Heart left ventricle (tissue), 16 donors: ENCODE data around the gene TWF2. TPM values are rescaled to one million over a fixed set of nuclear protein-coding genes. Genes with fewer than 3 reads are reported as not detected.

Experiments used
- ATAC-seq, 4 donors: fragments of 200-7000 bp; cut with Tn5 transposase; one replicate each; pipeline ENCODE4 v1.9.1; 2020 to 2022; ENCODE audit warnings: moderate library complexity in 4 of 4, mild to moderate bottlenecking in 3 of 4, moderate number of reproducible peaks in 1 of 4
- DNase-seq, 5 donors: peaks; one replicate each; pipeline ENCODE4 v3.0.0-alpha.2; 2020
- H3K27ac ChIP-seq, 12 donors: fragments of 200-600 bp; sonication (generic) in 4 of 12; one replicate each; pipeline versions ENCODE4 v1.5.0 to v1.8.0; 2016 to 2022; ENCODE audit warnings: mild to moderate bottlenecking in 2 of 12
- H3K27me3 ChIP-seq, 9 donors: fragments of 200-600 bp; sonication (generic) in 2 of 9; one replicate each; pipeline versions ENCODE4 v1.5.1 to v1.8.0; 2016 to 2022; ENCODE audit warnings: mild to moderate bottlenecking in 3 of 9
- H3K36me3 ChIP-seq, 9 donors: fragments of 200-600 bp; sonication (generic) in 2 of 9; one replicate each; pipeline versions ENCODE4 v1.5.0 to v1.8.0; 2018 to 2022; ENCODE audit warnings: mild to moderate bottlenecking in 2 of 9
- H3K4me1 ChIP-seq, 12 donors: fragments of 200-600 bp; sonication (generic) in 4 of 12; one replicate each; pipeline versions ENCODE4 v1.5.0 to v1.8.0; 2016 to 2022; ENCODE audit warnings: mild to moderate bottlenecking in 3 of 12
- H3K4me3 ChIP-seq, 12 donors: fragments of 200-600 bp; sonication (generic) in 4 of 12; one replicate each; pipeline versions ENCODE4 v1.5.0 to v1.8.0; 2017 to 2022; ENCODE audit warnings: mild to moderate bottlenecking in 9 of 12, moderate library complexity in 4 of 12
- H3K9me3 ChIP-seq, 12 donors: fragments of 200-600 bp; sonication (generic) in 4 of 12; one replicate each; pipeline versions ENCODE4 v1.5.0 to v1.8.0; 2016 to 2022; ENCODE audit warnings: mild to moderate bottlenecking in 1 of 12
- CTCF ChIP-seq, 12 donors: fragments of 200-600 bp; sonication (generic) in 4 of 12; IDR thresholded peaks; one replicate each; pipeline versions ENCODE4 v1.5.0 to v1.8.0; 2018 to 2022; ENCODE audit warnings: antibody characterized with exemption in 12 of 12, mild to moderate bottlenecking in 5 of 12
- POLR2A ChIP-seq, 2 donors: fragments of 450-650 bp; IDR thresholded peaks; one replicate each; pipeline ENCODE4 v1.6.1; 2017; ENCODE audit warnings: antibody characterized with exemption in 2 of 2, mild to moderate bottlenecking in 2 of 2, moderate library complexity in 2 of 2
- WGBS, 4 donors: extraction: QIAGEN DNeasy Blood & Tissue Kit in 2 of 4; methylation state at CpG; one replicate each; pipeline versions ENCODE4 v1.1.5 to v1.1.7; 2013 to 2018; 5-methylcytosine and 5-hydroxymethylcytosine counted together
- intact Hi-C, 10 donors: fragments of 100-400 bp; cut with DNase I; formaldehyde crosslinking; loops; one replicate each; pipeline versions ENCODE4 v1.11.1 to v1.14.2; 2022
- polyA plus RNA-seq, 2 donors: library from polyadenylated mRNA; stranded (reverse); fragments of 200-250 nt; gene quantifications; one replicate each; pipeline ENCODE4 v1.2.3, GENCODE V29; 2013
- total RNA-seq, 9 donors: library from RNA; depleted of rRNA in 2 of 9; stranded (reverse); fragments of >200 nt in 2 of 9; fragmentation: NEBNext Ultra II Directional in 3 of 9; extraction: Animal tissue kit (Norgen Biotek cat#: 25700) in 3 of 9; gene quantifications; one replicate each; pipeline versions ENCODE4 v1.1.0 to v1.2.4, GENCODE V29; 2016 to 2023
- donor health status: ischemic (EF 13 %, LVEDD 7.1; RV severe dilation, severe dysfunction).
- donor health status: healthy with polysubstance abuse.
- donor health status: DM: no; HTN: yes; CAD: no.
- donor health status: DM: no; HTN: no; CAD: no.
- donor health status: ischemic (EF 25% LVEDD 6.9; RV normal size, moderate dysfunction).
- donor health status: ischemic (EF 25% LVEDD 5.7; RV mildly dilated, moderate dysfunction).
- donor health status: healthy.
- donor health status: DM: yes; HTN: yes; CAD: no.
- donor health status: ischemic (EF 35%, LVEDD 5.7; RV mildly dilated, moderate dysfunction).
- donor health status: nonischemic (EF 11% LVEDD 7.7; RV severe dilation, severe dysfunction).
- donor health status: DM: yes; HTN: yes; CAD: no.
- donor health status: PGD.
- donor health status: ischemic (EF 29% LVEDD 5.4; RV normal size, mild dysfunction).
- donor health status: nonischemic (EF 23%, LVEDD 6.1; RV moderate dilation, normal function).

The TWF2 gene
- total and polyA plus RNA-seq, 11 donors, result 45.8 to 133 (median 109) TPM

- Histone ChIP-seq H3K27me3 (no peaks in the 10 kb centered on the region), H3K4me1 (peaks cover 0 to 35% (median 0%) of the 10 kb centered on the region in 12 donors), H3K27ac (peak overlapping the region in 1 of 12 donors; percentile 17), H3K4me3 (no peak overlapping the region), H3K9me3 (no peaks in the 10 kb centered on the region), H3K36me3 (peaks cover 10 to 100% (median 100%) of the 10 kb centered on the region in 9 donors)
- WGBS, 4 donors, result 70 to 78% (median 75%) methylated on average over 1 of the region's 1 CpG
- intact Hi-C loops, result no loop called here
- no peak for ATAC-seq
- DNase-seq, result no peak
- TF ChIP-seq POLR2A (IDR thresholded peaks at IDR 0.05), result no peak
- no peak for TF ChIP-seq CTCF (IDR thresholded peaks at IDR 0.05)
Observed at GRCh38 chr3:52259035-52259434, 20.1 kb upstream of the TWF2 start.

- DNase-seq, result no peak
- WGBS, 4 donors, result 85 to 86% (median 85%) methylated on average over 4 of the region's 4 CpGs
- no peak for ATAC-seq
- H3K36me3 ChIP-seq, result peaks cover 10 to 100% (median 100%) of the 10 kb centered on the region in 9 donors
- no peaks in the 10 kb centered on the region for H3K27me3 ChIP-seq
- peaks cover 0 to 42% (median 0%) of the 10 kb centered on the region in 12 donors for H3K4me1 ChIP-seq
- H3K4me3 ChIP-seq, result no peak overlapping the region
- TF ChIP-seq CTCF (IDR thresholded peaks at IDR 0.05), result no peak
- no peak for TF ChIP-seq POLR2A (IDR thresholded peaks at IDR 0.05)
- no peak overlapping the region for H3K27ac ChIP-seq
- no peaks in the 10 kb centered on the region for H3K9me3 ChIP-seq
- intact Hi-C loops, result no loop called here
Observed at GRCh38 chr3:52257911-52258310, 19.0 kb upstream of the TWF2 start.

- WGBS, 4 donors, result 85 to 89% (median 87%) methylated on average over 4 of the region's 4 CpGs
- no peak overlapping the region for H3K4me3 ChIP-seq
- TF ChIP-seq CTCF (IDR thresholded peaks at IDR 0.05), result no peak
- TF ChIP-seq POLR2A (IDR thresholded peaks at IDR 0.05), result no peak
- intact Hi-C loops, result no loop called here
- H3K27me3 ChIP-seq, result no peaks in the 10 kb centered on the region
- no peak overlapping the region for H3K27ac ChIP-seq
- no peak for DNase-seq
- no peak for ATAC-seq
- peaks cover 8 to 100% (median 97%) of the 10 kb centered on the region in 9 donors for H3K36me3 ChIP-seq
- peaks cover 0 to 52% (median 0%) of the 10 kb centered on the region in 12 donors for H3K4me1 ChIP-seq
- H3K9me3 ChIP-seq, result no peaks in the 10 kb centered on the region
Observed at GRCh38 chr3:52256622-52257021, 17.7 kb upstream of the TWF2 start.

GRCh38 chr3:52256159-52256558 is 17.2 kb upstream of the TWF2 start:
- H3K4me1 ChIP-seq, result peaks cover 0 to 51% (median 0%) of the 10 kb centered on the region in 12 donors
- no peak for DNase-seq

More at GRCh38 chr3:52256159-52256558, 17.2 kb upstream of the TWF2 start:
- no peak for ATAC-seq
- no peak overlapping the region for H3K4me3 ChIP-seq
- H3K36me3 ChIP-seq, result peaks cover 5 to 100% (median 97%) of the 10 kb centered on the region in 9 donors
- WGBS, 4 donors, result 86 to 93% (median 89%) methylated on average over 3 of the region's 3 CpGs
- H3K9me3 ChIP-seq, result no peaks in the 10 kb centered on the region
- intact Hi-C loops, result no loop called here
- TF ChIP-seq POLR2A (IDR thresholded peaks at IDR 0.05) (no peak), CTCF (IDR thresholded peaks at IDR 0.05) (no peak)
- no peak overlapping the region for H3K27ac ChIP-seq
- no peaks in the 10 kb centered on the region for H3K27me3 ChIP-seq
